DMS79 (cell line): ENCODE results near the gene SHLD2.
"Not testable (repeated sequence)": the region's sequence is repeated elsewhere in the genome, so short reads cannot be mapped to it uniquely, and the experiment has no call there.

Experiments used
- DNase-seq: peaks from one replicate; lab custom pipeline; 2025; lab: John Stamatoyannopoulos, UW

SHLD2 gene

GRCh38 chr10:87085537-87085936 lies 9.5 kb upstream of the SHLD2 start:
- no peak for DNase-seq

- DNase-seq = no peak
These were observed 5.3 kb upstream of the SHLD2 start for GRCh38 chr10:87089746-87090145.

GRCh38 chr10:87090779-87091178 lies 4.2 kb upstream of the SHLD2 start:
- no peak for DNase-seq

- no peak for DNase-seq
These were observed 2.6 kb upstream of the SHLD2 start for GRCh38 chr10:87092376-87092860.

GRCh38 chr10:87092861-87093631 lies 2.0 kb upstream of the SHLD2 start:
- no peak for DNase-seq

- no peak for DNase-seq
These were observed 1.2 kb upstream of the SHLD2 start for GRCh38 chr10:87093632-87094372.

- no peak for DNase-seq
These were observed 385 bp downstream of the SHLD2 start for GRCh38 chr10:87095236-87095945.

- DNase-seq = no peak
These were observed 7.0 kb downstream of the SHLD2 start for GRCh38 chr10:87101996-87102395.

- not testable (repeated sequence) for DNase-seq
These were observed 9.7 kb downstream of the SHLD2 start for GRCh38 chr10:87104727-87105126.

GRCh38 chr10:87105446-87106124 lies 10.6 kb downstream of the SHLD2 start:
- no peak for DNase-seq

- DNase-seq = not testable (repeated sequence)
These were observed 23.1 kb downstream of the SHLD2 start for GRCh38 chr10:87118122-87118521.

GRCh38 chr10:87119029-87119428 lies 24.0 kb downstream of the SHLD2 start:
- DNase-seq = not testable (repeated sequence)

- DNase-seq = not testable (repeated sequence)
These were observed 28.3 kb downstream of the SHLD2 start for GRCh38 chr10:87123351-87123750.

GRCh38 chr10:87127048-87127447 lies 32.0 kb downstream of the SHLD2 start:
- DNase-seq = not testable (repeated sequence)

- DNase-seq = not testable (repeated sequence)
These were observed 32.7 kb downstream of the SHLD2 start for GRCh38 chr10:87127607-87128156.

- DNase-seq = not testable (repeated sequence)
These were observed 37.2 kb downstream of the SHLD2 start for GRCh38 chr10:87132176-87132575.

- not testable (repeated sequence) for DNase-seq
These were observed 38.9 kb downstream of the SHLD2 start for GRCh38 chr10:87133936-87134335.

- DNase-seq = not testable (repeated sequence)
These were observed 39.4 kb downstream of the SHLD2 start for GRCh38 chr10:87134440-87134839.

- DNase-seq = not testable (repeated sequence)
These were observed 42.5 kb downstream of the SHLD2 start for GRCh38 chr10:87137478-87137877.

- DNase-seq = not testable (repeated sequence)
These were observed 47.5 kb downstream of the SHLD2 start for GRCh38 chr10:87142230-87143108.

GRCh38 chr10:87143109-87143418 lies 48.1 kb downstream of the SHLD2 start:
- not testable (repeated sequence) for DNase-seq
